Right cardiac atrium (tissue), 5 donors: ENCODE data around the gene PTPN4. TPM values are rescaled to one million over a fixed set of nuclear protein-coding genes. Genes with fewer than 3 reads are reported as not detected.

Experiments
- ATAC-seq, 2 donors: fragments of 200-7000 bp; cut with Tn5 transposase; one replicate each; pipeline versions ENCODE4 v1.8.0 to v1.9.1; 2020; ENCODE audit warnings: moderate library complexity in 2 of 2, mild to moderate bottlenecking in 1 of 2
- DNase-seq, 3 donors: peaks; one replicate each; pipeline ENCODE4 v3.0.0-alpha.2; 2020
- H3K27ac ChIP-seq: one replicate; pipeline ENCODE4 v1.5.1; 2013; ENCODE audit warnings: mild to moderate bottlenecking, low read length, control low read depth, moderate library complexity
- H3K27me3 ChIP-seq: one replicate; pipeline ENCODE4 v1.6.1; 2013; ENCODE audit not compliant: control insufficient read depth, insufficient read depth
- H3K4me1 ChIP-seq: one replicate; pipeline ENCODE4 v1.6.1; 2013; ENCODE audit warnings: low read length; ENCODE audit not compliant: control insufficient read depth, insufficient read depth
- H3K4me3 ChIP-seq: one replicate; pipeline ENCODE4 v1.5.1; 2013; ENCODE audit warnings: low read length, control low read depth
- H3K9me3 ChIP-seq: one replicate; pipeline ENCODE4 v1.6.1; 2013; ENCODE audit warnings: low read length; ENCODE audit not compliant: control insufficient read depth
- WGBS: extraction: QIAGEN DNeasy Blood & Tissue Kit; methylation state at CpG from one replicate; pipeline ENCODE4 v1.1.7; 2013; 5-methylcytosine and 5-hydroxymethylcytosine counted together
- intact Hi-C, 4 donors: fragments of 100-400 bp; cut with DNase I; formaldehyde crosslinking; loops; one replicate each; pipeline versions ENCODE4 v1.11.0 to v1.14.0; 2022 to 2023
- polyA plus RNA-seq: library from polyadenylated mRNA; stranded (reverse); fragments of 200-250 nt; gene quantifications from one replicate; pipeline ENCODE4 v1.2.3, GENCODE V29; 2013
- total RNA-seq, 4 donors: library from RNA; stranded (reverse); fragmentation: NEBNext Ultra II Directional; extraction: Animal tissue kit (Norgen Biotek cat#: 25700); gene quantifications; one replicate each; pipeline ENCODE4 v1.2.1, GENCODE V29; 2021
- donor health status: healthy with polysubstance abuse.
- donor health status: DM: no; HTN: yes; CAD: no.
- donor health status: DM: no; HTN: no; CAD: no.
- donor health status: DM: no; HTN: yes; CAD: no; lungs with severe emphysema.
- donor health status: DM: yes; HTN: yes; CAD: no.

PTPN4 gene
- total and polyA plus RNA-seq, 5 donors = 6.5 to 42.6 (median 35.0) TPM

DNA sequence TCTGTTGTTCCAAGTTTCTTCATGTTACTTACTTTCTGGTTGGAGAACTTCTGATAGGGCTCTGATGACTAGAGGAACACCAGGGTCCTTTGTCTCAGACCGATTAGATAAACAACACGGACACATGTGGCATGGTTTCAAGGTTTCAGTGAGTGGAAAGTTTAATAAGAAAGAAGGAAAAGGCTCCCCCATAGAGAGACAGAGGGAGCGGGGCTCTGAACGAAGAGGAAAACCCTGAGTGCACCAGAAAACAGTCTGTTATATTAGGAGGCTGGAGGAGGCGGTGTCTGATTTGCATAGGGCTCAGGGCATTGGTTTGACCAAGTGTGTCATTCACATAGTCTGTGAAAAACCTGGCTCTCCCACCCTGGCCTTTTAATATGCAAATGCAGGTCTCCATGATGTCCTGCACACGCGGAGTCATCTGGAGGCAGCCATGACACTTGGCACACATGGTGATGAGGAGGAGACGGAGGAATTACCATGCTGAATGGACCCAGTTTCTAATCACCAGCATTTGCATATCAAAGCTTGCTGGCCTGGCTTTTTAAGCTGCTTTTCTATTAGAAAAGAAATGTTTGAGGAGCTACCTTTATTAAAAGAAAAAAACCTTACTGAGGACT lies 94.2 kb downstream of the PTPN4 start:
- Histone ChIP-seq H3K27ac (no peak overlapping the region), H3K9me3 (peaks cover 2% of the 10 kb centered on the region), H3K4me1 (peaks cover 6% of the 10 kb centered on the region), H3K27me3 (no peaks in the 10 kb centered on the region), H3K4me3 (no peak overlapping the region)
- intact Hi-C loops = loop anchor here in 1 of 4 donors (10.0 kb wide), 1 partner anchor 181 kb away; no protein-coding TSS in a partner anchor
- ATAC-seq (no peak), DNase-seq (no peak)
- WGBS = 91% methylated on average over 8 of the region's 8 CpGs

DNA sequence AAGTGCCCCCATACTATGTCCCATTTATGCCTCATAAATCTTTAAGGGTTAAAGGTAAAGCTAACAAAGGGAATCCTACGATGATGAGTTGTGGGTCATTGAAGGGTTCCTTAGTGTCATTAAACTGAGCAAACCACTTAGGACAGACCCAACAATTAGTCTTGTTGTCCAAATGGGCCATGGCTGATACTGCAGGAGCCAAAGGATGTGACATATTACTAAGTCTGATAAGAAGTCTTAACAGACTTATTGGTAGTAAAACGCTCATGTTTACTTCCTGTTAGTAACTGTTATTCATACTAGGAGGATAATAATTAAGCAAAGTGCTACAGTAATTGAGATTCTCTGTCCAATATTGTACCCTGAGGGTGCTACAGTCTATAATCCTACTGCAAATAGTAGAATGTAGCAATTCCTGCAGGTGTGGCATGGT lies 96.8 kb downstream of the PTPN4 start:
- Histone ChIP-seq H3K4me3 (no peak overlapping the region), H3K4me1 (peaks cover 2% of the 10 kb centered on the region), H3K9me3 (peaks cover 2% of the 10 kb centered on the region), H3K27ac (no peak overlapping the region), H3K27me3 (no peaks in the 10 kb centered on the region)
- WGBS = 50% methylated on average over 2 of the region's 2 CpGs
- no peak for ATAC-seq
- no peak for DNase-seq
- intact Hi-C loops = loop anchor here in 1 of 4 donors (10.0 kb wide), 1 partner anchor 178 kb away; no protein-coding TSS in a partner anchor

GRCh38 chr2:119857742-119858141 lies 98.0 kb downstream of the PTPN4 start:
- 86% methylated on average over 3 of the region's 3 CpGs for WGBS
- ATAC-seq = no peak

DNA sequence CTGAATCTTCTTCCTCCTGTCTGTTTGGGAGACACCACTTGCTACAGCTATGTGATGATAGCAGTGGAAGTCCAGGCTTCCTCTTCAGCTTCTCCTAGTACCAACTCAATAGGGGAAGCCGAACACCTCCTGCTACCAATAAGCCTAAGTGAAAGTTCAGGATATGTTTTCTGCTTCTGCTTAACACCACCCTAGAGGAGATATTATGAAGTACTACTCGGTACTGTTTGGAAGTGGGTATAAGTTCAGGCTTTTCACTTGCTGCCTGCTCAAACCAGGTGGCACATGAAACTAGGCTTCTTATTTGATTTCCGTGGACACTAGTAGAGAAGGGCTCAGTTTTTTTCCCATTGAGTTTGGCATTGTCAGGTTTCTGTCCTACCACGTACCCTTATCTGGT lies 99.8 kb downstream of the PTPN4 start:
- H3K9me3 ChIP-seq = no peaks in the 10 kb centered on the region
- H3K4me3 ChIP-seq = no peak overlapping the region
- DNase-seq (no peak), ATAC-seq (no peak)
- H3K4me1 ChIP-seq = peaks cover 2% of the 10 kb centered on the region
- no peaks in the 10 kb centered on the region for H3K27me3 ChIP-seq
- 88% methylated on average over 4 of the region's 4 CpGs for WGBS
- intact Hi-C loops = loop anchor here in 1 of 4 donors (10.0 kb wide), 1 partner anchor 175 kb away; no protein-coding TSS in a partner anchor
- no peak overlapping the region for H3K27ac ChIP-seq

More at GRCh38 chr2:119857742-119858141, 98.0 kb downstream of the PTPN4 start:
- peaks cover 2% of the 10 kb centered on the region for H3K4me1 ChIP-seq
- H3K27ac ChIP-seq = no peak overlapping the region
- DNase-seq = no peak
- intact Hi-C loops = loop anchor here in 1 of 4 donors (10.0 kb wide), 1 partner anchor 177 kb away; no protein-coding TSS in a partner anchor
- H3K27me3 ChIP-seq = no peaks in the 10 kb centered on the region
- H3K9me3 ChIP-seq = no peaks in the 10 kb centered on the region
- H3K4me3 ChIP-seq = no peak overlapping the region

DNA sequence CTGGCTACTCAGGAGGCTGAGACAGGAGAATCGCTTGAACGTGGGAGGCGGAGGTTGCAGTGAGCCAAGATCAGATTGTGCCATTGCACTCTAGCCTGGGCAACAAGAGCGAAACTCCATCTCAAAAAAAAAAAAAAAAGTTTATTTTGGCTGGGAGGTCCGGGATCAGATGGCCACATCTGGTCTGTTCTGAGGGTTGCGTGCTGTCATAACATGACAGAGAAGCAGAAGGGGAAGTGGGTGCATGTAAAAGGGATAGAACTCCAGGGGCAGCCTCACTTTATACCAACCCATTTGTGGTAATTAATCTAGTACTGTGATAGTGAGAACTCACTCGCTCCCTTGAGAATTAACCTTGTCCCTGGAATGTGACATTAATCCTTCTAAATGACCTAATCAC lies 101.2 kb downstream of the PTPN4 start:
- no peak overlapping the region for H3K4me3 ChIP-seq
- intact Hi-C loops = no loop called here
- H3K4me1 ChIP-seq = peaks cover 2% of the 10 kb centered on the region
- H3K9me3 ChIP-seq = no peaks in the 10 kb centered on the region
- ATAC-seq (no peak), DNase-seq (no peak)
- H3K27ac ChIP-seq = no peak overlapping the region
- 71% methylated on average over 7 of the region's 7 CpGs for WGBS
- no peaks in the 10 kb centered on the region for H3K27me3 ChIP-seq

DNA sequence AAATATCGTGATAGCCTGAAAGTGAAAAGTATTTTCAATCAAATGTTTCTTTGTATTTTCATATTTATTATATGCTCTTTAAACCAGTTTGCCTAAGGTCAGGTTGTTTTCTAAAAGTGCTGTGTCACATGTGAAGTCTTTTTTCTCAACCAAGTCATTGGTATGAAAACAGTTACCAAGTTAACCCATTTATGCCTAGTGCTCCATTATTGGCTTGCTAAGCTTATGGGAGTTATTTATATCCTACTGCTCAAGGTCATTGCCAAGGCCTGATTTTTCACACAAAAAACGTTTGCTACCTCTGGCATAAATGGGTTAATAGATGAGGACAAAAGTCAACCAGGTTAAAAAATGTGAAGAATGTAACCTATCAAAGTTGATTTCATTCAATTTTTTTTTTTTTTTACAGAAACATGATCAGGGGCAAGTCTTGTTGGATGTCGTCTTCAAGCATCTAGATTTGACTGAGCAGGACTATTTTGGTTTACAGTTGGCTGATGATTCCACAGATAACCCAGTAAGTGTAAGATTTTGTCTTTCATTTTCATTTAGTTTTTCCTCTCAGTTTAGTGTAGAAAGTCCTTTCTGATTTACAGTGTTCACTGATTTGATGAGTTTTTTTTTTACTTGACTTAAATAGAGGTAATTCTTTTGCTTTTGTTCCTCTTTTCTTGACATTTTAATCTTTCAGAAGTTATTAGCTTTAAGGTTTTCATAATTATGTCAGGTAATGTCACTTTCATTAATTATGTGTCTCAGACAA lies 102.6 kb downstream of the PTPN4 start:
- H3K27ac ChIP-seq = no peak overlapping the region
- ATAC-seq (no peak), DNase-seq (no peak)
- whole genome bisulfite sequencing = 51% methylated on average over 3 of the region's 3 CpGs
- H3K27me3 ChIP-seq = no peaks in the 10 kb centered on the region
- H3K4me3 ChIP-seq = no peak overlapping the region
- H3K4me1 ChIP-seq = peaks cover 2% of the 10 kb centered on the region
- no peaks in the 10 kb centered on the region for H3K9me3 ChIP-seq
- intact Hi-C loops = no loop called here

- no peak overlapping the region for H3K27ac ChIP-seq
- DNase-seq = no peak
- no peak for ATAC-seq
- no peaks in the 10 kb centered on the region for H3K27me3 ChIP-seq
- 72% methylated on average over 3 of the region's 3 CpGs for WGBS
- no peak overlapping the region for H3K4me3 ChIP-seq
- intact Hi-C loops = no loop called here
- H3K9me3 ChIP-seq = no peaks in the 10 kb centered on the region
- peaks cover 2% of the 10 kb centered on the region for H3K4me1 ChIP-seq
Measured at GRCh38 chr2:119864318-119864717, 104.6 kb downstream of the PTPN4 start.

DNA sequence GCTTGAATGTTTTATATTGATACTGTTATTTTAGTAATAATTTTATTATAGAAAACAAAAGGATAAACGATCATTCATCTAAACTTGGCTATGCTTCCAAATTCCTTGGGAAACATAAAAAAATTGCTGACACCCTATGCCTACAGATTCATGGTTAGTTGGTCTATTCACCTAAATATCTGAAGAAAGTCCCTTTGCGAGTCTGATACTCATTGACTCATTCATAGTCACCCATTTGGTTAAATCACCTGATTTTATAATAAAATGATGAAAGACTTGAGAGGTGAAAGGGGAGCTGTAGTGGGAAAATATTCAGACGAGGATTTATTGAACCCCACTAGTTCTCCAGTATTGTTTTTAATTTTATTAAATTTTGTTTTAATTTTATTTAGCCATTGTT lies 112.0 kb downstream of the PTPN4 start:
- intact Hi-C loops = no loop called here
- no peak for DNase-seq
- no peaks in the 10 kb centered on the region for H3K9me3 ChIP-seq
- H3K4me3 ChIP-seq = no peak overlapping the region
- 78% methylated on average over 3 of the region's 3 CpGs for WGBS
- ATAC-seq = no peak
- no peak overlapping the region for H3K27ac ChIP-seq
- no peaks in the 10 kb centered on the region for H3K4me1 ChIP-seq
- H3K27me3 ChIP-seq = no peaks in the 10 kb centered on the region

DNA sequence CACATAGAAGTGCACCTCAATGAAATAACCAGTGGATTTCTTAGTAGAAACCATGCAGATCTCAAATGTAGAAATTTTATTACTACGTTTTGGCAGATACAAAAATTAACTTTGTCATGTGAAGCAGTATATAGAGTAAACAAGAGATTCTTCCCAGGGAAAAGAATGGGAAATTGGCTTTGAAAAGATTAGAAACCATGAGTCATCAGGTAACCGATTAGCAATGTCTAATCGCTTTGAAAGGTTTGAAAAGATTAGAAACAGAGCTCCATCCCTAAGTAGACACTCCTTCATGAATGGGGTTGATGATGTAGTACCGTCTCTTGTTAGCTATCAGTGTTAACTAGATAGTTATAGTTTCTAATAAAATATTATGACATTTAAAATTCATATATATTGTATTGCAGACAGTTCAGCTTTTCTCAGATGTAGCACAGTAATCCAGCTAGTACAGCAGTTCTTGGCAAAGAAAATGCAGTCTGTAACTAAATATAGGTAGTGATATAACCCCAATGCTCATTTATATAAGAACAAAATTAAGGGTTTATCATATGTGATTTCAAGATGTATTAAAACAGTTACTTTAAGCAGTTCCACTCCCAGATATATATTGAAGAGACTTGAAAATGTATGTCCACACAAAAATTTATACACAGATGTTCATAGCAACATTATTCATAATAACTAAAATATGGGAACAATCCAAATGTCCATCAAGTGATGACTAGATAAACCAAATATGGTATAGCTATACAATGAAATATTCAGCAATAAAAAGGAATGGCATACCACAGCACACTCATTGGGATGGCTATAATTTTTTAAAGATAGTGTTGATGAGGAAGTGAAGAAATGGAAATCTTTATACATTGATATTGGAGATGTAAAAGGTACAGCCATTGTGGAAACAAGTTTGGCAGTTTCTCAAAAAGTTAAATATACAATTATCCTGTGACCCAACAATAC lies 113.9 kb downstream of the PTPN4 start:
- ATAC-seq (no peak), DNase-seq (no peak)
- no peaks in the 10 kb centered on the region for H3K27me3 ChIP-seq
- H3K4me3 ChIP-seq = no peak overlapping the region
- H3K4me1 ChIP-seq = no peaks in the 10 kb centered on the region
- 74% methylated on average over 4 of the region's 4 CpGs for WGBS
- no peak overlapping the region for H3K27ac ChIP-seq
- intact Hi-C loops = no loop called here
- no peaks in the 10 kb centered on the region for H3K9me3 ChIP-seq

- ATAC-seq (no peak), DNase-seq (no peak)
- Histone ChIP-seq H3K9me3 (no peaks in the 10 kb centered on the region), H3K4me3 (no peak overlapping the region), H3K27me3 (no peaks in the 10 kb centered on the region), H3K27ac (no peak overlapping the region), H3K4me1 (no peaks in the 10 kb centered on the region)
- intact Hi-C loops = no loop called here
Measured at GRCh38 chr2:119879502-119879901, 119.8 kb downstream of the PTPN4 start.
